Measurements from ENCODE around the gene MAPKAPK5.
"Not testable (repeated sequence)": the region's sequence is repeated elsewhere in the genome, so short reads cannot be mapped to it uniquely, and the experiment has no call there.

Gene MAPKAPK5

GRCh38 chr12:111828338-111828979, 13.6 kb upstream of the MAPKAPK5 start:
- Histone ChIP-seq H3K36me3 (ENCODE audit: control insufficient read depth, insufficient read depth, low read length) (no peaks in the 10 kb centered on the region), H3K4me3 (ENCODE audit: low read depth, low read length) (no peak overlapping the region), H3K9ac (ENCODE audit: low read length) (no peak overlapping the region), H3K4me1 (ENCODE audit: control insufficient read depth, insufficient read depth, low read length) (no peaks in the 10 kb centered on the region), H3K9me3 (ENCODE audit: control insufficient read depth, insufficient read depth, low read depth, low read length) (peaks cover 5% of the 10 kb centered on the region; the same call in 1 of the 2 replicates), H3K27me3 (ENCODE audit: control insufficient read depth, insufficient read depth, low read length) (no peaks in the 10 kb centered on the region), H3K27ac (ENCODE audit: low read depth, low read length) (no peak overlapping the region)

GRCh38 chr12:111829635-111830034, 12.4 kb upstream of the MAPKAPK5 start:
- not testable (repeated sequence) for H3K9me3 ChIP-seq (ENCODE audit: control insufficient read depth, insufficient read depth, low read depth, low read length); H3K27ac ChIP-seq (ENCODE audit: low read depth, low read length); H3K27me3 ChIP-seq (ENCODE audit: control insufficient read depth, insufficient read depth, low read length); H3K4me1 ChIP-seq (ENCODE audit: control insufficient read depth, insufficient read depth, low read length); H3K36me3 ChIP-seq (ENCODE audit: control insufficient read depth, insufficient read depth, low read length); H3K9ac ChIP-seq (ENCODE audit: low read length); H3K4me3 ChIP-seq (ENCODE audit: low read depth, low read length)

GRCh38 chr12:111834740-111835386, 7.2 kb upstream of the MAPKAPK5 start:
- Histone ChIP-seq H3K27ac (ENCODE audit: low read depth, low read length) (peak overlapping the region; percentile 60; the same call in 1 of the 2 replicates), H3K9ac (ENCODE audit: low read length) (peak overlapping the region; percentile 74), H3K4me3 (ENCODE audit: low read depth, low read length) (peak overlapping the region; percentile 59)
- H3K36me3 ChIP-seq (ENCODE audit: control insufficient read depth, insufficient read depth, low read length); H3K4me1 ChIP-seq (ENCODE audit: control insufficient read depth, insufficient read depth, low read length); H3K27me3 ChIP-seq (ENCODE audit: control insufficient read depth, insufficient read depth, low read length); H3K9me3 ChIP-seq (ENCODE audit: control insufficient read depth, insufficient read depth, low read depth, low read length): not testable (repeated sequence)

- Histone ChIP-seq H3K36me3 (ENCODE audit: control insufficient read depth, insufficient read depth, low read length) (peaks cover 14% of the 10 kb centered on the region), H3K9ac (ENCODE audit: low read length) (peak overlapping the region; percentile 74), H3K27ac (ENCODE audit: low read depth, low read length) (peak overlapping the region; percentile 60; the same call in 1 of the 2 replicates), H3K4me3 (ENCODE audit: low read depth, low read length) (peak overlapping the region; percentile 59; the same call in 1 of the 2 replicates)
- H3K9me3 ChIP-seq (ENCODE audit: control insufficient read depth, insufficient read depth, low read depth, low read length); H3K27me3 ChIP-seq (ENCODE audit: control insufficient read depth, insufficient read depth, low read length); H3K4me1 ChIP-seq (ENCODE audit: control insufficient read depth, insufficient read depth, low read length): not testable (repeated sequence)
These were observed 6.4 kb upstream of the MAPKAPK5 start for GRCh38 chr12:111835531-111836181.

GRCh38 chr12:111838353-111838752, 3.7 kb upstream of the MAPKAPK5 start:
- H3K27ac ChIP-seq (ENCODE audit: low read depth, low read length), result no peak overlapping the region
- H3K4me3 ChIP-seq (ENCODE audit: low read depth, low read length), result no peak overlapping the region
- H3K9ac ChIP-seq (ENCODE audit: low read length), result no peak overlapping the region
- no peaks in the 10 kb centered on the region for H3K27me3 ChIP-seq (ENCODE audit: control insufficient read depth, insufficient read depth, low read length)
- H3K4me1 ChIP-seq (ENCODE audit: control insufficient read depth, insufficient read depth, low read length), result peaks cover 7% of the 10 kb centered on the region; the same call in 1 of the 2 replicates
- no peaks in the 10 kb centered on the region for H3K9me3 ChIP-seq (ENCODE audit: control insufficient read depth, insufficient read depth, low read depth, low read length)
- peaks cover 14% of the 10 kb centered on the region for H3K36me3 ChIP-seq (ENCODE audit: control insufficient read depth, insufficient read depth, low read length)

- Histone ChIP-seq H3K4me1 (ENCODE audit: control insufficient read depth, insufficient read depth, low read length) (no peaks in the 10 kb centered on the region), H3K36me3 (ENCODE audit: control insufficient read depth, insufficient read depth, low read length) (peaks cover 24% of the 10 kb centered on the region), H3K27me3 (ENCODE audit: control insufficient read depth, insufficient read depth, low read length) (no peaks in the 10 kb centered on the region), H3K27ac (ENCODE audit: low read depth, low read length) (peak overlapping the region; percentile 98; the same call in 1 of the 2 replicates), H3K9ac (ENCODE audit: low read length) (peak overlapping the region; percentile 99), H3K4me3 (ENCODE audit: low read depth, low read length) (peak overlapping the region; percentile 97), H3K9me3 (ENCODE audit: control insufficient read depth, insufficient read depth, low read depth, low read length) (no peaks in the 10 kb centered on the region)
These were observed 1.2 kb upstream of the MAPKAPK5 start for GRCh38 chr12:111840807-111841206.

- H3K36me3 ChIP-seq (ENCODE audit: control insufficient read depth, insufficient read depth, low read length), result peaks cover 29% of the 10 kb centered on the region
These were observed 735 bp upstream of the MAPKAPK5 start for GRCh38 chr12:111841236-111841749.

GRCh38 chr12:111842556-111843396, 748 bp downstream of the MAPKAPK5 start:
- Histone ChIP-seq H3K36me3 (ENCODE audit: control insufficient read depth, insufficient read depth, low read length) (peaks cover 32% of the 10 kb centered on the region), H3K9ac (ENCODE audit: low read length) (peak overlapping the region; percentile 99), H3K27ac (ENCODE audit: low read depth, low read length) (peak overlapping the region; percentile 98)

More at GRCh38 chr12:111841236-111841749, 735 bp upstream of the MAPKAPK5 start:
- H3K9me3 ChIP-seq (ENCODE audit: control insufficient read depth, insufficient read depth, low read depth, low read length), result no peaks in the 10 kb centered on the region
- peak overlapping the region; percentile 99 for H3K9ac ChIP-seq (ENCODE audit: low read length)
- peak overlapping the region; percentile 98 for H3K27ac ChIP-seq (ENCODE audit: low read depth, low read length)
- H3K4me3 ChIP-seq (ENCODE audit: low read depth, low read length), result peak overlapping the region; percentile 97
- H3K27me3 ChIP-seq (ENCODE audit: control insufficient read depth, insufficient read depth, low read length), result no peaks in the 10 kb centered on the region
- H3K4me1 ChIP-seq (ENCODE audit: control insufficient read depth, insufficient read depth, low read length), result no peaks in the 10 kb centered on the region

GRCh38 chr12:111846016-111846415, 4.0 kb downstream of the MAPKAPK5 start:
- Histone ChIP-seq H3K36me3 (ENCODE audit: control insufficient read depth, insufficient read depth, low read length) (peaks cover 37% of the 10 kb centered on the region), H3K27ac (ENCODE audit: low read depth, low read length) (no peak overlapping the region), H3K9ac (ENCODE audit: low read length) (no peak overlapping the region)

More at GRCh38 chr12:111842556-111843396, 748 bp downstream of the MAPKAPK5 start:
- H3K27me3 ChIP-seq (ENCODE audit: control insufficient read depth, insufficient read depth, low read length), result no peaks in the 10 kb centered on the region
- peak overlapping the region; percentile 97 for H3K4me3 ChIP-seq (ENCODE audit: low read depth, low read length)
- no peaks in the 10 kb centered on the region for H3K9me3 ChIP-seq (ENCODE audit: control insufficient read depth, insufficient read depth, low read depth, low read length)
- no peaks in the 10 kb centered on the region for H3K4me1 ChIP-seq (ENCODE audit: control insufficient read depth, insufficient read depth, low read length)

GRCh38 chr12:111850526-111850925, 8.5 kb downstream of the MAPKAPK5 start:
- no peak overlapping the region for H3K27ac ChIP-seq (ENCODE audit: low read depth, low read length)
- no peaks in the 10 kb centered on the region for H3K27me3 ChIP-seq (ENCODE audit: control insufficient read depth, insufficient read depth, low read length)
- H3K4me3 ChIP-seq (ENCODE audit: low read depth, low read length), result no peak overlapping the region
- no peaks in the 10 kb centered on the region for H3K4me1 ChIP-seq (ENCODE audit: control insufficient read depth, insufficient read depth, low read length)
- no peak overlapping the region for H3K9ac ChIP-seq (ENCODE audit: low read length)
- peaks cover 38% of the 10 kb centered on the region for H3K36me3 ChIP-seq (ENCODE audit: control insufficient read depth, insufficient read depth, low read length)
- H3K9me3 ChIP-seq (ENCODE audit: control insufficient read depth, insufficient read depth, low read depth, low read length), result no peaks in the 10 kb centered on the region

More at GRCh38 chr12:111846016-111846415, 4.0 kb downstream of the MAPKAPK5 start:
- Histone ChIP-seq H3K4me1 (ENCODE audit: control insufficient read depth, insufficient read depth, low read length) (no peaks in the 10 kb centered on the region), H3K4me3 (ENCODE audit: low read depth, low read length) (no peak overlapping the region), H3K27me3 (ENCODE audit: control insufficient read depth, insufficient read depth, low read length) (no peaks in the 10 kb centered on the region), H3K9me3 (ENCODE audit: control insufficient read depth, insufficient read depth, low read depth, low read length) (no peaks in the 10 kb centered on the region)

Measured in HUES6 (cell line).